ENCODE measurements around the gene ROR2.
A peak's percentile ranks its signal among the peaks of the same experiment; 100 is the strongest.
"Not testable (repeated sequence)": the region's sequence is repeated elsewhere in the genome, so short reads cannot be mapped to it uniquely, and the experiment has no call there.

Gene ROR2

DNA sequence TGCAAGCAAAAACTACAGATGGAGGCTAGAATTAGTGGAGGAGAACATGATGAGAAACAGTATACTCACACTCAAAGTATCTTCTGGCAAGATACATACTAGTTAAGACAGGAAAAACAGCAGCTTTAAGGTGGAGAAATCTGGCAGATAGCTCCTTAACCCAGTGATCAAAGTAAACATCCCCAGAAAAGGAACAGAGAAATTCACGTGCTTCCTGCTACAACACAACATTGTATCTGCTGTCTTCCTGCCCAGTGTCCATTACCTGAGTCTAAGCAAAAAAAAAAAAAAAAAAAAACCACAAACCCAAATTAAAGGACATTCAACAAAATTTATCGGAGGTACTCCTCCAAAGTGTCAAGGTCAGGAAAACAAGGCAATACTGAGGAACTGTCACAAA, 38.4 kb downstream of the ROR2 start:
- in situ Hi-C loops (cut with MboI; ENCODE audit: low pct_unique_long_range_greater_than_20kb, low sequenced_read_pairs, unreplicated experiment) = no loop called here
- no peak for DNase-seq (ENCODE audit: low spot score)
- TF ChIP-seq, protein P1, sequence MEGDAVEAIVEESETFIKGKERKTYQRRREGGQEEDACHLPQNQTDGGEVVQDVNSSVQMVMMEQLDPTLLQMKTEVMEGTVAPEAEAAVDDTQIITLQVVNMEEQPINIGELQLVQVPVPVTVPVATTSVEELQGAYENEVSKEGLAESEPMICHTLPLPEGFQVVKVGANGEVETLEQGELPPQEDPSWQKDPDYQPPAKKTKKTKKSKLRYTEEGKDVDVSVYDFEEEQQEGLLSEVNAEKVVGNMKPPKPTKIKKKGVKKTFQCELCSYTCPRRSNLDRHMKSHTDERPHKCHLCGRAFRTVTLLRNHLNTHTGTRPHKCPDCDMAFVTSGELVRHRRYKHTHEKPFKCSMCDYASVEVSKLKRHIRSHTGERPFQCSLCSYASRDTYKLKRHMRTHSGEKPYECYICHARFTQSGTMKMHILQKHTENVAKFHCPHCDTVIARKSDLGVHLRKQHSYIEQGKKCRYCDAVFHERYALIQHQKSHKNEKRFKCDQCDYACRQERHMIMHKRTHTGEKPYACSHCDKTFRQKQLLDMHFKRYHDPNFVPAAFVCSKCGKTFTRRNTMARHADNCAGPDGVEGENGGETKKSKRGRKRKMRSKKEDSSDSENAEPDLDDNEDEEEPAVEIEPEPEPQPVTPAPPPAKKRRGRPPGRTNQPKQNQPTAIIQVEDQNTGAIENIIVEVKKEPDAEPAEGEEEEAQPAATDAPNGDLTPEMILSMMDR (IDR thresholded peaks at IDR 0.05; ENCODE audit: extremely low read depth, insufficient read depth, missing control alignments) = no peak

DNA sequence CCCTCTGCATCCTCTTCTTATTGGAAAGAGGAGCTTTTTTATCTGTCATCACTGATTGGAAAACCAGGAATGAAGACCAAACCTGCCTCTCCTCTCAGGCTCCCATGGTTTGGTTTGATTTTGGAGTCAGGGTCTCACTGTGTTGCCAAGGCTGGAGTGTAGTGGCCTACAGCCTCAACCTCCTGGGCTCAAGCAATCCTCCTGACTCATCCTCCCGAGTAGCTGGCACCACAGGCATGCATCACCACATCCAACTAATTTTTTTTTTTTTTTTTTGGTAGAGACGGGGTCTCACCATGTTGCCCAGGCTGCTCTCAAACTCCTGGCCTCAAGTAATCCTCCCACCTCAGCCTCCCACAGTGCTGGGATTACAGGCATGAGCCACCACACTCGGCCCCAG, 40.8 kb downstream of the ROR2 start:
- in situ Hi-C loops (cut with MboI; ENCODE audit: low pct_unique_long_range_greater_than_20kb, low sequenced_read_pairs, unreplicated experiment); DNase-seq (ENCODE audit: low spot score): not testable (repeated sequence)

DNA sequence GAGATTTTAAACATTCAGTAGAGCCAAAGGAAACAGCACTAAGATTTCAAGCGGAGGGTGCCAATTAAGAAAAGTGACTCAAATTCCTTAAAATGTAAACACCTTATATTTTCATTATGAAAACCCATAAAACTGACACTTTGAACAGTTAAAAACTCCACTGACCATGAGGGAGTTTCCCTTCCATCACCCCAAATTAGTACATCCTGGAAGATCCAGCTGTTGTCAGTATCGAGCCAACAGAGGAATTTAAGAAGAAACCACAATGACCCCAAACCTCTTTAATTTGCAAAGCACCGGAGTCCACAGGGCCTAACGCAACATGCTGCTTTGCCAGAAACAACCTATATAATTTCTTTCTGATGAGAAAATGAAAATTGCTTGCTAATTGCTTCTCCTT, 41.3 kb downstream of the ROR2 start:
- TF ChIP-seq, protein P1 (IDR thresholded peaks at IDR 0.05; ENCODE audit: extremely low read depth, insufficient read depth, missing control alignments) = no peak
- in situ Hi-C loops (cut with MboI; ENCODE audit: low pct_unique_long_range_greater_than_20kb, low sequenced_read_pairs, unreplicated experiment) = no loop called here
- no peak for DNase-seq (ENCODE audit: low spot score)

GRCh38 chr9:91908293-91908623, 41.8 kb downstream of the ROR2 start:
- in situ Hi-C loops (cut with MboI; ENCODE audit: low pct_unique_long_range_greater_than_20kb, low sequenced_read_pairs, unreplicated experiment) = no loop called here
- no peak for DNase-seq (ENCODE audit: low spot score)
- TF ChIP-seq, protein P1 (IDR thresholded peaks at IDR 0.05; ENCODE audit: extremely low read depth, insufficient read depth, missing control alignments) = no peak

DNA sequence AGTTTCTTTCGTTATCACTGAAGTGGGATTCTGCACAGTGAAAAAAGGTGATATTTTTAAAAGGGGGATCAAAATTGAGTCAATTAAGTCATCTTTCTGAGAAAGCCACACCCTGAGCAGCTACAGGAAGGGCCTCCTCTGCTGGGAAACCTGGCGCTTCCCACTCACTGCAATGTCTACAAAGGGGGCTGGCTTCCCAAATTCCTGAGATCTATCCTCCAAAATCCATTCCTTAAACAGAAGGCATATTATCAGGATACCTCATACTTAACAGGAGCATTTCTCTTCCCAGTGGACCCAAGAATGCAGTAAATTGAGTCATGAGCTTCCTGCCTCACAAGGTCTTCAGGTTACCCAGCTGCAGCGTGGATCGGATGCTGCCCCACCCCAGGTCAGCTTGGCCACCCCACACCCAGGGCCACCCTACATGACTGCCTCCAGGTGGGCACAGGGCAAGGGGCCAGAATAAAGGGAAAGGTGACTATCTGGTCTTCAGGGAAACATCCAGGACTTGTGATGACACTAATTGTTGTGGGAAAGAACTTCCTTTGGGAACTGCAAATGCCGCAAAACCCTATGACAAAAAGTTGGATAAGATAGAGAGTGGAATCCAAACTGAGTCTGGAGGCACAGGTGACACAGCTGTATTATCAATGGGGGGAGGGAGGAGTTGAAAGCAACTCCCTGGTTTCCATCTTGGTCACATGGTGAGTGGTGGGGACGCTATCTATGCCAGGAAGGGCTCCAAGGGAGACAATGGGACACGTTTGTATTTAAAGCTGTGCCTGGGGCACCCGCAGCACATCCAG, 42.3 kb downstream of the ROR2 start:
- DNase-seq (ENCODE audit: low spot score) = no peak
- in situ Hi-C loops (cut with MboI; ENCODE audit: low pct_unique_long_range_greater_than_20kb, low sequenced_read_pairs, unreplicated experiment) = no loop called here
- TF ChIP-seq, protein P1 (IDR thresholded peaks at IDR 0.05; ENCODE audit: extremely low read depth, insufficient read depth, missing control alignments) = no peak

GRCh38 chr9:91905991-91906469, 44.0 kb downstream of the ROR2 start:
- in situ Hi-C loops (cut with MboI; ENCODE audit: low pct_unique_long_range_greater_than_20kb, low sequenced_read_pairs, unreplicated experiment) = no loop called here
- TF ChIP-seq, protein P1 (IDR thresholded peaks at IDR 0.05; ENCODE audit: extremely low read depth, insufficient read depth, missing control alignments) = no peak
- DNase-seq (ENCODE audit: low spot score) = peak; percentile 40

DNA sequence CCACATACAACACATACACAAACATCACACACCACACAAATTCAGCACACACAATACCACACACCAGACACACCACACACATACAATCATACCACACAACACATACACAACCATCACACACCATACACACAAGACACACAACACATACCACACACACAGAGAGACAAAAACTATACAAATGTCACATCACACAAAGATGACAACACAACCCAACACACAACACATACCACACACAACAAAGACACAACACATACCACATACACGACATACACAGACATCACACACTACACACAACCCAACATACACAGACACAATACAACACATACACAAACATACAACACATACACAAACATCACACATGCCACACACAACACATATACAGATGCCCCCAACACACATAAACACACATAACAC, 44.8 kb downstream of the ROR2 start:
- in situ Hi-C loops (cut with MboI; ENCODE audit: low pct_unique_long_range_greater_than_20kb, low sequenced_read_pairs, unreplicated experiment) = no loop called here
- no peak for DNase-seq (ENCODE audit: low spot score)
- TF ChIP-seq, protein P1 (IDR thresholded peaks at IDR 0.05; ENCODE audit: extremely low read depth, insufficient read depth, missing control alignments) = no peak
